H1 (cell line): ENCODE results near the gene PLEKHG5.

ENCODE experiments used
- CHD2 ChIP-seq: IDR thresholded peaks from 2 replicates; pipeline ENCODE4 v1.6.1; 2012; ENCODE audit warnings: low read length, improper control_type of control experiment
- EP300 ChIP-seq, 2 experiments: IDR thresholded peaks; 1 replicate in 1 of 2; 2 replicates in 1 of 2; pipeline ENCODE4 v1.6.1; 2011 to 2012; ENCODE audit warnings: low read depth in 2 of 2, low read length in 2 of 2, mild to moderate bottlenecking in 2 of 2, borderline replicate concordance in 1 of 2, inconsistent platforms in 1 of 2, moderate library complexity in 1 of 2
- EZH2 ChIP-seq: fragments of 200-600 bp; sonication (generic); IDR thresholded peaks from 2 replicates; pipeline ENCODE4 v1.7.1; 2012; ENCODE audit warnings: low read depth, mild to moderate bottlenecking, moderate library complexity, low read length, inconsistent platforms; ENCODE audit not compliant: severe bottlenecking
- FOSL1 ChIP-seq: IDR thresholded peaks from 2 replicates; pipeline ENCODE4 v1.6.1; 2011; ENCODE audit warnings: mild to moderate bottlenecking, low read depth, low read length, moderate library complexity; ENCODE audit not compliant: insufficient read depth
- PHF8 ChIP-seq: fragments of 200-600 bp; sonication (generic); conservative IDR thresholded peaks from 2 replicates; pipeline ENCODE4 v1.7.1; 2012; ENCODE audit warnings: low read depth, mild to moderate bottlenecking, inconsistent platforms, low read length, moderate library complexity
- POLR2A ChIP-seq, 2 experiments: IDR thresholded peaks; 1 replicate in 1 of 2; 2 replicates in 1 of 2; pipeline ENCODE4 v1.6.1; 2011; ENCODE audit warnings: low read depth in 2 of 2, low read length in 2 of 2, mild to moderate bottlenecking in 2 of 2; ENCODE audit errors: control extremely low read depth in 1 of 2
- TF ChIP-seq, protein P1 (sequence below), 3 experiments: IDR thresholded peaks; 1 replicate in 2 of 3; 2 replicates in 1 of 3; pipeline versions ENCODE4 v1.5.1 to v1.6.1; 2011; ENCODE audit warnings: low read length in 3 of 3, mild to moderate bottlenecking in 3 of 3, inconsistent platforms in 2 of 3, low read depth in 1 of 3, moderate library complexity in 1 of 3; ENCODE audit not compliant: insufficient read depth in 1 of 3; ENCODE audit errors: control extremely low read depth in 1 of 3

- TF ChIP-seq, protein P1, sequence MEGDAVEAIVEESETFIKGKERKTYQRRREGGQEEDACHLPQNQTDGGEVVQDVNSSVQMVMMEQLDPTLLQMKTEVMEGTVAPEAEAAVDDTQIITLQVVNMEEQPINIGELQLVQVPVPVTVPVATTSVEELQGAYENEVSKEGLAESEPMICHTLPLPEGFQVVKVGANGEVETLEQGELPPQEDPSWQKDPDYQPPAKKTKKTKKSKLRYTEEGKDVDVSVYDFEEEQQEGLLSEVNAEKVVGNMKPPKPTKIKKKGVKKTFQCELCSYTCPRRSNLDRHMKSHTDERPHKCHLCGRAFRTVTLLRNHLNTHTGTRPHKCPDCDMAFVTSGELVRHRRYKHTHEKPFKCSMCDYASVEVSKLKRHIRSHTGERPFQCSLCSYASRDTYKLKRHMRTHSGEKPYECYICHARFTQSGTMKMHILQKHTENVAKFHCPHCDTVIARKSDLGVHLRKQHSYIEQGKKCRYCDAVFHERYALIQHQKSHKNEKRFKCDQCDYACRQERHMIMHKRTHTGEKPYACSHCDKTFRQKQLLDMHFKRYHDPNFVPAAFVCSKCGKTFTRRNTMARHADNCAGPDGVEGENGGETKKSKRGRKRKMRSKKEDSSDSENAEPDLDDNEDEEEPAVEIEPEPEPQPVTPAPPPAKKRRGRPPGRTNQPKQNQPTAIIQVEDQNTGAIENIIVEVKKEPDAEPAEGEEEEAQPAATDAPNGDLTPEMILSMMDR (IDR thresholded peaks at IDR 0.05; ENCODE audit: control extremely low read depth in 1 of 3, insufficient read depth in 1 of 3, low read depth in 1 of 3, low read length in 3 of 3) = no peak
- TF ChIP-seq FOSL1 = no peak
- no peak for TF ChIP-seq EZH2
- no peak for TF ChIP-seq CHD2
- no peak for TF ChIP-seq POLR2A (IDR thresholded peaks at IDR 0.05; ENCODE audit: control extremely low read depth in 1 of 2, low read depth in 2 of 2, low read length in 2 of 2)
- TF ChIP-seq EP300 (IDR thresholded peaks at IDR 0.05; ENCODE audit: borderline replicate concordance in 1 of 2, low read depth in 2 of 2, low read length in 2 of 2) = no peak
- TF ChIP-seq PHF8 = no peak
These were observed 44.8 kb upstream of the PLEKHG5 start for GRCh38 chr1:6536291-6536690.
